22Rv1 (cell line): Measurements from ENCODE around the gene BTG4.

Source experiments
- ZFX ChIP-seq: fragments of 450-650 bp; IDR thresholded peaks from 2 replicates; pipeline ENCODE4 v1.6.1; 2017; ENCODE audit warnings: antibody characterized with exemption, borderline replicate concordance
- TF ChIP-seq, protein P1 (sequence below): fragments of 450-650 bp; IDR thresholded peaks from 2 replicates; pipeline ENCODE4 v1.5.1; 2017; ENCODE audit warnings: mild to moderate bottlenecking

DNA sequence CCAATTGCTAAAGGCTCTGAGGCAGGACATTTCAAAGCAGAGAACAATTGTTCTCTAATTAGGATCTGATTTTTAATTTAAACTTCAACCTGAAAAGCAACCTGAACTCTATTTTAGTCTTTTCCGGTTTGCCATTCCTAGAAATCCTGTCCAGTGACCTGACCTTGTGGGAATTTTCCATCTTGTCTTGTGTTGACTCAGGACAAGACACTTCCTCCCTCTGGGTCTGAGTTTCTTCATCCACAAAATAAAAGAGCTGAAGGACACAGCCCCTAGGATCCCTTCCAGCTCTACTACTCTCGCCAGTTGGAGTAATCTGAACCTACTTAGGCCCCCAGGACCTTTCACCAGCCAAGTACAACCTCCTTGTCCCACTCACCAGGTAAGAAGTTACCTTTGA, 66.6 kb downstream of the BTG4 start:
- TF ChIP-seq, protein P1, sequence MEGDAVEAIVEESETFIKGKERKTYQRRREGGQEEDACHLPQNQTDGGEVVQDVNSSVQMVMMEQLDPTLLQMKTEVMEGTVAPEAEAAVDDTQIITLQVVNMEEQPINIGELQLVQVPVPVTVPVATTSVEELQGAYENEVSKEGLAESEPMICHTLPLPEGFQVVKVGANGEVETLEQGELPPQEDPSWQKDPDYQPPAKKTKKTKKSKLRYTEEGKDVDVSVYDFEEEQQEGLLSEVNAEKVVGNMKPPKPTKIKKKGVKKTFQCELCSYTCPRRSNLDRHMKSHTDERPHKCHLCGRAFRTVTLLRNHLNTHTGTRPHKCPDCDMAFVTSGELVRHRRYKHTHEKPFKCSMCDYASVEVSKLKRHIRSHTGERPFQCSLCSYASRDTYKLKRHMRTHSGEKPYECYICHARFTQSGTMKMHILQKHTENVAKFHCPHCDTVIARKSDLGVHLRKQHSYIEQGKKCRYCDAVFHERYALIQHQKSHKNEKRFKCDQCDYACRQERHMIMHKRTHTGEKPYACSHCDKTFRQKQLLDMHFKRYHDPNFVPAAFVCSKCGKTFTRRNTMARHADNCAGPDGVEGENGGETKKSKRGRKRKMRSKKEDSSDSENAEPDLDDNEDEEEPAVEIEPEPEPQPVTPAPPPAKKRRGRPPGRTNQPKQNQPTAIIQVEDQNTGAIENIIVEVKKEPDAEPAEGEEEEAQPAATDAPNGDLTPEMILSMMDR, result no peak
- no peak for TF ChIP-seq ZFX
